ENCODE data around the gene ERI3. TPM values are rescaled to one million over a fixed set of nuclear protein-coding genes. Genes with fewer than 3 reads are reported as not detected.

ERI3 gene
- total and polyA plus RNA-seq, 2 donors (not counting 3 experiments of a cell fraction or from before 2014, with no cell fraction given): 45.3 to 94.0 TPM

- Histone ChIP-seq H2AFZ (ENCODE audit: low read depth, low read length) (no peak overlapping the region), H3K9me1 (replicated peaks; ENCODE audit: control insufficient read depth, extremely low read depth, insufficient read depth, low read length) (no peaks in the 10 kb centered on the region), H3K4me2 (ENCODE audit: insufficient read depth, low read length) (no peak overlapping the region), H3K9me3 (replicated peaks; ENCODE audit: control insufficient read depth, insufficient read depth, low read length) (no peaks in the 10 kb centered on the region), H3K79me2 (ENCODE audit: control insufficient read depth, insufficient read depth, low read length) (no peaks in the 10 kb centered on the region), H4K20me1 (replicated peaks; ENCODE audit: control insufficient read depth, extremely low read depth, insufficient read depth, low read length) (no peaks in the 10 kb centered on the region), H3K27me3 (ENCODE audit: control insufficient read depth in 2 of 2, insufficient read depth in 2 of 2, low read length in 2 of 2) (peaks cover 19 to 35% of the 10 kb centered on the region in 2 experiments), H3K4me1 (ENCODE audit: control insufficient read depth, extremely low read depth, insufficient read depth, low read length) (no peaks in the 10 kb centered on the region), H3K9ac (replicated peaks; ENCODE audit: extremely low read depth, insufficient read depth, low read length) (no peak overlapping the region), H3K4me3 (replicated peaks in 1 of 3; ENCODE audit: insufficient read depth in 1 of 3, low read depth in 1 of 3, low read length in 3 of 3) (no peak overlapping the region), H3K36me3 (ENCODE audit: control insufficient read depth in 2 of 2, extremely low read depth in 1 of 2, insufficient read depth in 2 of 2, low read length in 2 of 2) (no peaks in the 10 kb centered on the region), H3K27ac (ENCODE audit: insufficient read depth, low read depth, low read length) (no peak overlapping the region)
- FAIRE-seq (no peak), DNase-seq (ENCODE audit: low read depth, low spot score) (no peak)
- TF ChIP-seq POLR2A (IDR thresholded peaks at IDR 0.05; ENCODE audit: low read depth, low read length): no peak
- TF ChIP-seq MYC (IDR thresholded peaks at IDR 0.05; ENCODE audit: low read depth, low read length): no peak
- no peak for TF ChIP-seq MAX (IDR thresholded peaks at IDR 0.05; ENCODE audit: insufficient read depth, insufficient read length)
- TF ChIP-seq EZH2 (IDR thresholded peaks at IDR 0.05; ENCODE audit: borderline replicate concordance, low read depth, low read length, severe bottlenecking): no peak
- no peak for TF ChIP-seq GATA2 (IDR thresholded peaks at IDR 0.05; ENCODE audit: insufficient read depth, insufficient read length, low read depth, low read length)
- no peak for TF ChIP-seq CTCF (IDR thresholded peaks at IDR 0.05; ENCODE audit: extremely low read depth in 1 of 2, insufficient read depth in 1 of 2, low read depth in 1 of 2, low read length in 2 of 2)
- no peak for TF ChIP-seq FOS (IDR thresholded peaks at IDR 0.05; ENCODE audit: borderline replicate concordance, insufficient read depth, low read length)
- TF ChIP-seq JUN (IDR thresholded peaks at IDR 0.05; ENCODE audit: borderline replicate concordance, insufficient read depth, insufficient read length, low read depth): no peak
- no peak for TF ChIP-seq POLR2AphosphoS5 (IDR thresholded peaks at IDR 0.05; ENCODE audit: insufficient read depth, low read depth, low read length)
- dilution Hi-C loops (cut with MboI; ENCODE audit: extremely low pct_ligation_motif_present, low sequenced_read_pairs) (no loop called here), intact Hi-C loops (cut with micrococcal nuclease) (no loop called here)
- no TSS peak for BruUV-seq (replicated peaks)
- CTCF ChIA-PET: interaction anchor here (1.0 to 2.3 kb wide), 2 partner anchors 12 to 16 kb away, joined by 3 to 21 read pairs; no protein-coding TSS in a partner anchor
- POLR2A ChIA-PET: no interaction called here
Observed at GRCh38 chr1:44389437-44389836, 34.4 kb upstream of the ERI3 start.

Measured in endothelial cell of umbilical vein (primary cell).